NCI-H146 treated with DMSO at 0.1 percent for 48 hours (cell line): Measurements from ENCODE around the gene PLXNA2.

Experiments
- DNase-seq: peaks from one replicate; lab custom pipeline; 2025; ENCODE audit not compliant: unreplicated experiment; lab: John Stamatoyannopoulos, UW

The PLXNA2 gene

GRCh38 chr1:207985996-207986395 lies 258.2 kb downstream of the PLXNA2 start:
- no peak for DNase-seq

- no peak for DNase-seq
These were observed 259.2 kb downstream of the PLXNA2 start for GRCh38 chr1:207984831-207985572.

- DNase-seq, result no peak
These were observed 261.0 kb downstream of the PLXNA2 start for GRCh38 chr1:207983044-207983635.

- DNase-seq, result no peak
These were observed 262.2 kb downstream of the PLXNA2 start for GRCh38 chr1:207981976-207982375.

- DNase-seq, result no peak
These were observed 265.7 kb downstream of the PLXNA2 start for GRCh38 chr1:207978441-207978840.

- DNase-seq, result no peak
These were observed 266.3 kb downstream of the PLXNA2 start for GRCh38 chr1:207977876-207978275.

GRCh38 chr1:207973898-207974568 lies 270.2 kb downstream of the PLXNA2 start:
- DNase-seq, result no peak

GRCh38 chr1:207972337-207972736 lies 271.8 kb downstream of the PLXNA2 start:
- DNase-seq, result no peak
